CD1c-positive myeloid dendritic cell (primary cell): ENCODE measurements around the gene TAS1R3.
"Not testable (repeated sequence)": the region's sequence is repeated elsewhere in the genome, so short reads cannot be mapped to it uniquely, and the experiment has no call there.

Experiments used
- DNase-seq: peaks from one replicate; pipeline ENCODE4 v3.0.0-alpha.2; 2016; ENCODE audit errors: extremely low spot score

Gene TAS1R3

DNA sequence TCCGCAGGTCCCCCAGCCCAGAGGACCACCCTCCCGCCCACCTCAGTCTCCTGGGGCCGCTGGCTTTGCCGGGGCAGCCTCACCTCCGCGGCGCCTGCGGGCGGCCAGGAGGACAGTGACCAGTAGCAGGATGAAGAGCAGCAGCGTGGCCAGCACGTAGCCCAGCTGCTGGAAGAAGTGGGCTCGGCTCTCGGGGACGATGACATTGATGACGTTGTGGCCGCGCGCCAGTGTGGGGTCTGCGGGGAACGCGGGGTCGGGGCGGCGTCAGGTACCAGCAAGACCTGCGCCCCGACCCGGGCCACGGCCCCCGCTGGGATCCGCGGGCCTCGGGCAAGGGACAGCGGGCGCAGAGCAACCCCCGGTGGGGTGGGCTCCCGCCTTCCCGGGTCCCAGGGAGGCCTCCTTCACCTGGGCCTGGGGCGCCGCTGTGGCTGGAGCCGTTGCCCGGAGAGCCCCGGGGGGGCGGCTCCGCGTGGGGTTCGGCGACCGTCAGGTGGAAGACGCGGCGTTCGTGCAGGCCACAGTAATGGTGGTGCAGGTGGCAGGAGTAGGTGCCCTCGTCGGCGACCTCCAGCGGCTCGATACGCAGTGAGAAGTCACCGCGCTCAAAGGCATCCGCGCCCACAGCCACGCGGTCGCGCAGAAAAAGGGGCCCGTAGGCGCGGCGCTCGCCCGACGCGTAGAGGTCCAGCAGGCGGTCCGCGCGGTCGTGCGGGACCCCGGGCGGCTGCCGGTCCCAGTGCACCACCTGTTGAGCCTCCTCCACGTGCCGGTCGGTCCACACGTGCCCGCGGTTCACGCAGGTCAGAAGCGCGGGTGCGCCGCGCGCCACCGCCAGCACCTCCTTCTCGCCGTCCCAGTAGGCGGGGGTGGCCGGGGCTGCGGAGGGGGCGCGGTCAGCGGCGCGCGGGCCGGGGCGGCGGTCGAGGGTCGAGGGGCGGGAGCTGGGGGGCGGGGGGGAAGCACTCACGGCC, 23.5 kb downstream of the TAS1R3 start:
- DNase-seq: no peak

DNA sequence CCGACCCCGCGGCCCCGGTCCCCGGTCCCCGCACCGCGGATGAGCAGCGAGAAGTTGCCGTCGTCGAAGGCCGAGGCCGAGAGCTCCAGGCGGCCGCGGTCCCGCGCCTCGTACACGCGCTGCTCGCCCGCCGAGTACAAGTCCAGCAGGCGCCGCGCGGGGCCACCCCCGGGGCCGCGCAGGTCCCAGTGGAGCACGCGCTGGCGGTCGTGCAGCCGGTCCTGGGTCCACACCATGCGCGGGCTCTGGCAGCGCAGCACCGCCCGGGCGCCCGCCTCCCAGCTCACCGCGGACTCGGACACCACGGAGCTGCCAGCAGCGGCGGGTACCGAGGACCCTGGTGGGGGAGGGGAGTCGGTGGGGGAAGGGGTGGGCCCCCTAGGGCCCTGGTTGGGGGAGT, 24.3 kb downstream of the TAS1R3 start:
- peak; percentile 60 for DNase-seq

DNA sequence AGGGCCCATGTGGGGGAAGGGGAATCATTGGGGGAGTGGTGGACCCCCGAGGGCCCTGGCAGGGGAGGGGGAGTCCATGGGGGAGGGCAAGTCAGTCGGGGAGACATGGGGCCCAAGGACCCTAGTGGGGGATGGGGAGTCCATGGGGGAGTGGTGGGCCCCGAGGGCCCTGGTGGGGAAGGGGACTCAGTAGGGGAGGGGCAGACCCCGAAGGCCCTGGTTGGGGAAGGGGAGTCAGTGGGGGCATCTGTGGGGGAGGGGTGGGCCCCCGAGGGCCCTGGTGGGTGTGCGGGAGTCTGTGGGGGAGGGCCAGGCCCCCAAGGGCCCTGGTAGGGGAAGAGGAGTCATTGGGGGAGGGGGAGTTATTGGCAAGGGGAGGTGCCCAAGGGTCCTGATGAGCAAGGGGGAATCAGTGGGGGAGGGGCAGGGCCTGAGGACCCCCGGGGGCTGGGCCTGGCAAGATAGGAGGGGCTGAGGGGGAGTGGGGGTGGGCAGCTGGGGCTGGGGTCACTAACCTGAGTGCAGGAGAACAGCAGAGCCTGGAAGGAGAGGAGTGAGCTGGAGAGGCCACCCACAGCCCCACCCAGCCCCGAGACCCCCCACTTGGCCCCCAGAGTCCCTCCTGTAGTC, 25.2 kb downstream of the TAS1R3 start:
- DNase-seq: no peak

DNA sequence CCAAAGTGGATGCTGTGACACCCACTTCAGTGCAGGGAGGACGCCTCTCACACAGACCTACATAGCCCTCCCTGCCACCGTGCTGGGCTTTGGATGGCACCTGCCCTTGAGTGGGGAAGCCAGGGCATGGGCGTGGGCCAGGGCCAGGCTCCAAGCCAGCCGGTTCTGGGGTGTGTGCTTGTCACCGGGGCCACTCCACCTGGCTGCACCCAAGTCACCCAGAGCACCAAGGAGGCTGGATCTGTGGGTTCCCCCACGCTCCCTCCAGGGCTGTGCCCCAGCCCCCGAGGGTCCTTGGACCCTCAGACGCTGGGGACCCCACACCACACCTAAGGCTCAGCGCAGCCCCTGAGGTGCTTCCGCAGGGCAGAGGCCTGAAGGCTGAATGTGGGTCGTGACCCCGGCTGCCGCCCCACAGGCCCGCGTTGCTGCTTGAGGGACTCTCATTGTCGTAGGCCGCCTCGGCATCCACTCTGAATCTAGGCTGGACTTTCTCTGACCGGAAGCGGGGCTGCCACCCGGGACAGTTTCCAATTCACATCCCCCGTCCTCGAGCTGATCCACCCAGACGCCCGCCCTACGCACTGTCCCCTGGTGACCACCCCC, 25.8 kb downstream of the TAS1R3 start:
- no peak for DNase-seq

DNA sequence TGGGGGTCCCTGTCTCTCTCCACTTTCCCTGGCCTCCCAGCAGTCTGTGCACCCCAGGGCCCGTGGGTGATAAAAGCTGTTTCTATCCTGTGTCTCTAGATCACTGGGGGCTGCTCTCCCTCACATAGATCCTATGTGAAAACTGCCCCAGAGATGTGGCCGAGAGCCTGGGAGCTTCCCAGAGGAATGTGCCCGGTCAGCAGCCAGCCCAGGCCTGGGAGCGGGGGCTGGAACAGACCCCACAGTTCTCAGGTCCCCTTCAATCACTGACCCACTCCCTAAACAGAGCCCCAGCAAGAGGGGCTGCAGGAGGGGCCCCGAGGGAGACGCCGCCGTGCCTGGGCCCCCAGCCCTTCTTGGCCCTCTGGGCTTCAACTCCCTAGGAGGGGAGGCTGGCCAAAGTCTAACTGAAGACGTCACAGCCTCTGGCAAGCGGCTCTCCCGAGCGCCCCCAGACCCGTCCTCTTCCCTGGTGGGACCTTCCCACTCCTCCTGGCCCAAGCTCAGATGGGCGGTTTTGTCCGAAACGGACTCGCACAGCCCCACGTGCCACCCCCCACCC, 26.9 kb downstream of the TAS1R3 start:
- no peak for DNase-seq

DNA sequence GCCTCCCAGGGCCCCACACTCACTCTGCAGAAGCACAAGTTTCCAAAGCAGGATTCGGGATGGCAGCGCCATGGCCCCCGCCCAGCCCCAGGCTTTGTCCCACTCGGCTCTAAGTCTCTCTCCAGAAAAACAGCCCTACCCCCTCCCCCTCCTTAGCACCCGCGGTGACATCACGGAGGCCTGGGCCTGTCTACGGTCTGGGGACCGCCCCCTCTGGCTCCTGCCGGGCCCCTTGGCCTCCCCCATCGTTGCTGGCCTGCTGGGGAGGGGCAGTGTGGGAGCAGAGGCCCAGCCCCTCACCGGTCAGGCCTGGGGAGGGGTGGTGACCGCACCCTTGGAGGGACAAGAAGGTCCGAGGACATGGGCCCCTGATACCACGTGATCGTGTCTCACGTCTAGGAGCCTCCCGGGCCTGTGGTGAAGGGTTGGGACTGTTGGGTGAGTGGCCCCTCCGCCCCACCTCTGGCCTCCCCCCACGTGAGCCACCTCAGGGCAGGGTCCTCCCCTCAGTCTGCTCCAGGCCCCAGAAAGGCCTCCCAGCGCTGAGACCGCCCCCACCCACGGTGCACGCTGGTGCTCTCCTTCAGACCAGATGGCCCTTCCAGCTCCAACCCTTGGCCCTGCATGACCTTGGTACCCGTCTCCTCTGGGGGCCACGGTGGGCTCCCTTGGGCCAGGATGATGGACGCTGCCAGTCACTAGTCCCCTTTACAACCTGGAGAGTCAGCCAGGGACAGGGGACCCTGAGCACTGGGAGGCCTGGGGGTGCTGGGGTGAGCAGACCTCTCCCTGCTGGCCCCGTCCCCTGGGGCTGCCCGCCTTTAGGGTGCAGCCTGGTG, 27.6 kb downstream of the TAS1R3 start, which contains the start of gene MXRA8:
TSS of gene MXRA8 (minus strand) at position 123 of the 839 bp plus-strand sequence. CDS start at position 72, 51 bp downstream.
- no peak for DNase-seq

DNA sequence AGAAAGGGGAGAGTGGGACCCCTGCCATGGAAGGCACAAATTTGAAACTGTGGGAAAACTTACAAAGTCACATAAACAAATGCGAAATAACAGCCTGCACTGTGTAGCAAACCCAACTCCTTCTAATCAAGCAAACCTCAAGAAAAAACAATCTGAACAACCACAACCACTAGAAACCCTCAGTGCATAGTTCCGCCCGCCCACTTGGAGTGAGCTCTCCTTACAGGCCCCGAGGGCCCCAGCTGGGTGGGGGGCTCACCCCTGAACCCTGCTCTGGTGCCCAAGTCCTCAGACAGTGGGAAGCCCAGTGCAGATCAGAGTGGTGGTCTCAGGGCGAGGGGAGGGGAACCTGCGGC, 28.2 kb downstream of the TAS1R3 start:
- no peak for DNase-seq

DNA sequence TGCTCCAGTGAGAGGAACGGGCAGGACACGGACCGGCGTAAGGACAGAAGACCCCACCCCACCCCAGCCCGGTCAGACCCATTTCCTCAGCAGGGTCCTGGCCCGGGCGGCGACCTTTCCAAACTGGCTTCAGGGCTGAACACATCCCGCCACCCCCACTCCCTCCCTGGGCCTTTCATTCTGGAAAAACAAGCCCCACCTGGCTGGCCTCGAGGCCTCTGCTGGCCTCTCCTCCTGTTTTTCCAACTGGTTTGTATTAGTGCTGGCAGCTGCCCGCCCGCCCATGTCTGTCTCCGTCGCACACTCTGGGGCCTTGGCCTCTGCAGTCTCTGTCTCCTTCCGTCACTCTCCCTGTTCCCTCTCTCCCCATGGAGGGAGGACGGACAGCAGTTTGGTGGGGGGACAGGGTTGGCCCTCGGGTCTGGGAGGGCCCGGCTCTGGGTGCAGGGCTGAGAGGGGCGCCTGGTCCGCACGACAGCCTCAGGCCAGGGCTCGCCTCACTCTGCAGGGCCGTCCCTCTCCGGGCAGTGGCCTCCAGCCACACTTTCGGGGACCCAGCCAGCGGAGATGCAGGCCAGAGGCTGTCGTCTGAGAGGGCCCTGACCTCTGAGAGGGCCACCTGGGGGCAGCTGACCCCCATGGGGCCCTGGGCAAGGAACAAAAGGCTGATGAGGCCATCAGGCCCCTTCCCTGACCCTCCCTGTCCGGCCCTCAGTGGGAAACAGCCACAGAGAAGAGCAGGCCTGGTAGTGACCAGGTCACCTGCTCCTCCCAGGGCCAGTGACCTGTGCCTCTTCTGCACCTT, 28.8 kb downstream of the TAS1R3 start:
- DNase-seq: no peak

DNA sequence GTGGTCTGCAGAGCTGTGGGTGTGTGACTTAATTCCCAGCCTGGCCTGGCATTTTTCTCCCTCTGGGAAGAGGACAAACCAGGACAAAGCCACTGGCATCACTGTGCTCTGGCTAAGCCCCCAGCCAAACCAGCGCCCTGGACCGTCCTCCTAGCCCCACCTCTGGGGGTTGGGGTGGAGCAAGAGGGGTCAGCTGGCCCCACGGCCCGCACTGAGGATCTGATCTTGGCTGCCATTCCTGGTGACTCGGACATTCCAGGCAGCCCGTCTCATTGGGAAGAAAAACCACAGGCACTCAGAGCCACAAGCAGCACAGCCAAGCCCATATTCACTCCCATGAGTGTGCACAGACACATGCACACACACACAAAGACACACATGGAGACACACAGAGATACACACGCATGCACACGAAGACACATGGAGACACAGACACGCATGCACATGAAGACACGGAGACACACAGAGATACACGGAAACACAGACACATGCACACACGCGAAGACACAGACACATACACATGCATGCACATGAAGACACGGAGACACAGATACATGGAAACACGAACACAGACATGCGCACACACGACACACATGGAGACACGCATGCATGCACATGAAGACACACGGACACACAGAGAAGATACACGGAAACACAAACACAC, 29.6 kb downstream of the TAS1R3 start:
- DNase-seq: no peak

DNA sequence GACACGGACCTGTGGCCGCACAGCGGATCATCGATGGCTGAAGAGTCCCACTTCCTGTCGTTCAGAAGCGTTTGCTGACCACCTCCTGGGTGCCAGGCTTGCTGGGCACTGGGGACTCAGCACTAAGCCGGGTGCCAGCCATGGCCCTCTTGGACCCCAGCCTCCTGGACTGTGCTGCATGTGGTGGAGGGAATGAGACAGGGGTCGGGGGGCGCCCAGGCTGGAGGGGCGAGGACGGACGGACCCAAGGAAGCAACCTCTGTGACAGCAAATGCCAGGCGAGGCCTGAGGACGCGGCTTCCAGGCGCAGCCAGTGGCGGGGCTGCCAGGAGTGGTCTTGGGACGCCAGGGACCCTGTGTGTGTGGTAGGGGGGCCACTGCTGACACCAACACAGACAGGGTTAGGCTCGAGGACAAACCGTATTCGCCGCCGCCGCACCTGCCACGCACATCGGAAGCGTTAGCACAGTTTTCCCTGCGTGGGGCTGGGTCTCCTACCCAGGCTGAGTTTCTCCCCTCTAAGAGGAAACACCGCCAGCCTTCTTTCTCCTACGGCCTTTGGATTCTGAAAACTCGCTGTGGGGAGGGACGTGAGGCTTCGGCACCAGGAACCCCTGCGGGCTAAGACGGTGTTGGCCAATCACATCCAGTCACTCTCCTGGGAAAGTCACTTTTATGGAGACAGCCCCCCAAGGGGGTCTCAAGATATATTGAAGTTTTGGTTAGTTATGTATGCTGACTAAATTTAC, 30.3 kb downstream of the TAS1R3 start:
- DNase-seq: no peak

DNA sequence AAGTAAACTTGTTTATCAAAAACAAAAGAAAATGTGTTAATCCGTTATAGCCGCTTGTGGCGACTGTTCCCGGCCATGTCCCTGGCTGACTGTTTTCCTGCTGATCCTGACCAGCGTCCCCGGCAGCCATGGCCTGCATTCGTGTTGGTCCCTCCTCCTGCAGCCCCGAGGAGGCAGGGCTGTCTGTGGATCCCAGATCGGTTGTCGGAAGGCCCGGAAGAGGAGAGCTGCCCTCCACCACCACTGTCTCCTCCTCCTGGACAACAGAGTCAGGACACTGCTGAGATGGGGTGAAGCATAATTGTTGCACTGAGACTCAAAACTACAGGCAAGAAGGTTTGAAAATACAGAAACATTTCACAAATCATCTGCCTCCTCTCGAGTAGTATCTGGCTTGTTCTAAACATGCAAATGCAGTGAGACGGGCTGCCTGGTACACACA, 30.9 kb downstream of the TAS1R3 start:
- no peak for DNase-seq

DNA sequence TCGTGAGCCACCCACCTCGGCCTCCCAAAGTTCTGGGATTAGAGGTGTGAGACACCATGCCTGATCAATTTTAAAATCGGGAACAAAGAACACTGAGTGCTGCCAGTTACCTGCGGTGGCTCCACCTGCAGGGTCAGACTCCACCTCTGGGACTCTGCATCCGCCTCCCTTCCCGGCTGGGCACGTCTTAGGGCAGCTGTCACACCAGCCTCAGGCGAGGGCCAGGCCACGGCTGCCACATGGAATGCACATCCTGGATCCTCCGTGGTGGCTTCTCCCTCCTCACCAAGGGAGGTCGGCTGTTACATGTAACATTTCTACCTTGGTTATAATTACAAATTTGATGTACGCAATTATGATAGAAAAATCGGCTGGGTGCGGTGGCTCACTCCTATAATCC, 33.2 kb downstream of the TAS1R3 start:
- no peak for DNase-seq

DNA sequence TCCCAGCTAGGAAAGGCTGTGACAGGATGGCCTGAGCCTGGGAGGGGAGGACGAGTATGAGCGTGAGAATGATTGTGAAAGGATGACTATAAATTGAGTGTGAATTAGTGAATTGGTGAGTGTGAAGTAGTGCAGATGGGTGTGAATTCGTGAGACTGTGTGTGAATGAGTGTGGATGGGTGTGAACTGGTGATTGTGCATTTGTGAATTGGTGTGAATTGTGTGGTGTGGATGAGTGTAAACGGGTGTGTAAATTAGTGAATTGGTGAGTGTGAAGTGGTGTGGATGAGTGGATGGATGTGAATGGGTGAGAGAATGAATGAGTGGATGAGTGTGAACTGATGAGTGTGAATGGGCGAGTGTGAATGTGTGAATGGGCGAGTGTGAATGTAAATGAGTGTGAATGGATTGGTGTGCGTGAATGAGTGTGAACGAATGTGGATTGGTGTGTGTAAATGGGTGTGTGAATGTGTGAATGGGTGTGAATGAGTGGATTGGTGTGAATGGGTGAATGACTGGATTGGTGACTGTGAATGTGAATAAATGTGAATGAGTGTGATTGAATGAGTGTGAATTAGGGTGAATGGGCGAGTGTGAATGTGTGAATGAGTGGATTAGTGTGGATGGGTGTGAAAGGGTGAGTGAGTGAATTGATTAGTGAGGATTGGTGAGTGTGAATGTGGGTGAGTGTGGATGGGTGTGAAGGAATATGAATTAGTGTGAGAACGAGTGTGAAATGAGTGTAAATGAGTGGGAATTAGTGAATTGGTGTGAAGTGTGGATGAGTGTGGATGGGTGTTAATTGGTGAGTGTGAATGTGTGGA, 35.0 kb downstream of the TAS1R3 start:
- no peak for DNase-seq

DNA sequence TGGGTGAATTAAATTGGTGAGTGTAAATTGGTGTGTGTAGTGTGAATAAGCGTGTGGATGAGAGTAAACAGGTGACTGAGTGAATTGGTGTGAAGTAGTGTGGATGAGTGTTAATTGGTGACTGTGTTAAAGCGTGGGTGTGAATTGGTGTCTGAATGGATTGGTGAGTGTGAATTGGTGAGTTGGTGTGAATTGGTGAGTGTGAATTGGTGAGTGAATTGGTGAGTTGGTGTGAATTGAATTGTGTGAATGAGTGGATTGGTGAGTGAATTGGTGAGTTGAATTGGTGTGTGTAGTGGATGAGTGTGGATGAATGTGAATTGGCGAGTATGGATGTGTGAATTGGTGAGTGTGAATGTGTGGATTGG, 35.6 kb downstream of the TAS1R3 start:
- DNase-seq: no peak

DNA sequence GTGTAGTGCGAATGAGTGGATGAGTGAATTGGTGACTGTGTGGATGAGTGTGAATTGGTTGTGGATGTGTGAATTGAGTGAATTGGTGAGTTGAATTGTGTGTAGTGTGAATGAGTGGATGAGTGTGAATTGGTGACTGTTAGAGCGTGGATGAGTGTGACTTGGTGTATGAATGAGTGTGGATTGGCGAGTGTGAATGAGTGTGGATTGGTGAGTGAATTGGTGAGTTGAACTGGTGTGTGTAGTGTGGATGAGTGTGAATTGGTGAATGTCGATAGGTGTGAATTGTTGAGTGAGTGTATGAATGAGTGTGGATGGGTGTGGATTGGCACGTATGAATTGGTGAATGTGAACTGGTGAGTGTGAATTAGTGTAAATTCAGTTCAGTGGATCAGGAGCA, 36.2 kb downstream of the TAS1R3 start:
- no peak for DNase-seq

DNA sequence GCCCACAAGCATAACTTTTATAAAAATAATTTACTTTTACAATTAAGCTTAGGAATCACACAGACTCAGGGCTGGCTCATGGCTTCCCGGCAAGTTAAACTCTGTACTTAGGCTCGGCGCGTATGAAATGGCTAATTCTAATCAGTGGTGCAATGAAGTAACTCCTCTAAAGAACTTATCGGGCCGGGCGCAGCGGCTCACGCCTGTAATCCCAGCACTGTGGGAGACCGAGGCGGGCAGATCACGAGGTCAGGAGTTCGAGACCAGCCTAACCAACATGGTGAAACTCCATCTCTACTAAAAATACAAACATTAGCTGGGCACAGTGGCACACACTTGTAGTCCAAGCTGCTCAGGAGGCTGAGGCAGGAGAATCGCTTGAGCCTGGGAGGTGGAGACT, 39.0 kb downstream of the TAS1R3 start:
- not testable (repeated sequence) for DNase-seq

DNA sequence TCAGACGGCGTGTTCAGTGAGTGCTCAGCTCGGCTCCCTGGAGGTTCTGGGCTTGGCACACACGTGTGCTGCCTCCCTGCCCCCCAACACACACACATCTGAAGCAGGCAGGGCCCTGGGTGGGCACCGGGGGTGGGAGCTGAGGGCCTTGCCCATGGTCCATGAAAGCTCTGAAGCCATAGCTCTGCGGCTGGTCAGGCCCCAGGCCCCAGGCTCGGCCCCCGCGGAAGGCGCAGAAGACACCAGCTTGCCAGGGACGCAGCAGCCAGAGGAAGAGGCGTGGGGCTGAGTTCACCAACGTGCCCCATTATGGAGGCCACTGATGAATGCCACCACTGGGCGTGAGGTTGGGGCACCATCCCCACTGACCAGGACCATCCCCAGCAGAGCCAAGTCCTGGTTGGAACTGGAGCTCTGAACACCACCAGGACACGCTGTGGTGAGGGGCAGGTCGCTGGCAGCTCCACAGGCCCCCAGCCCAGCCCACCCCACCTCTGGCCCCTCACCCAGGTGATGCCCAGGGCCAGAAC, 39.8 kb downstream of the TAS1R3 start:
- no peak for DNase-seq

DNA sequence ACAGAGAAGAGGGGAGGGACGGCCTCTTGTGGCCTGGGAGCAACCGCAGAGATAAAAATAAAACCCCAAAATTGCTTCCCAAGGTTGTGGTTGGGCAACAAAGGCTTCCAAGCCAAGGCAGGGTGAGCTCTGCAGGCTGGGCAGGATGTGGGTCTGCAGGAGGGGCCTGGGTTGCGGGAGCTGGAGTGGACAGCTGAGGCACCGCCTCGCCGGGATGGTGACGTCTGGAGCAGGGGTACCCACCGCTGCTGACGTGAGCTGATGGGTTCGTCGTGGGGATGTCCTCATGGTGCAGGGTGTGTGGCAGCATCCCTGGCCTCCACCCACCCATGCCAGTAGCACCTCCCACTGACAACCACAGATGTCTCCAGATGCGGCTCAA, 40.3 kb downstream of the TAS1R3 start:
- no peak for DNase-seq
